Fibroblast of the aortic adventitia (primary cell): Measurements from ENCODE around the gene SUGP2. TPM values are rescaled to one million over a fixed set of nuclear protein-coding genes. Genes with fewer than 3 reads are reported as not detected.
A peak's percentile ranks its signal among the peaks of the same experiment; 100 is the strongest.

ENCODE experiments used
- DNase-seq: peaks from one replicate; pipeline ENCODE4 v3.0.0-alpha.2; 2010; ENCODE audit warnings: low read depth
- H3K4me3 ChIP-seq: 2 replicates; pipeline ENCODE4 v1.5.1; 2011; ENCODE audit warnings: low read depth, mild to moderate bottlenecking, control low read depth, low read length, moderate library complexity
- CTCF ChIP-seq: IDR thresholded peaks from 2 replicates; pipeline ENCODE4 v1.5.1; 2011; ENCODE audit warnings: mild to moderate bottlenecking, low read length, control low read depth, inconsistent platforms; ENCODE audit not compliant: insufficient read depth
- total RNA-seq: library from RNA; depleted of rRNA; stranded (reverse); fragments of >200 nt; gene quantifications from 2 replicates; pipeline ENCODE4 v1.2.3, GENCODE V29; 2012; ENCODE audit warnings: low replicate concordance

The SUGP2 gene
- total RNA-seq, 1 donor: 35.3 TPM

DNA sequence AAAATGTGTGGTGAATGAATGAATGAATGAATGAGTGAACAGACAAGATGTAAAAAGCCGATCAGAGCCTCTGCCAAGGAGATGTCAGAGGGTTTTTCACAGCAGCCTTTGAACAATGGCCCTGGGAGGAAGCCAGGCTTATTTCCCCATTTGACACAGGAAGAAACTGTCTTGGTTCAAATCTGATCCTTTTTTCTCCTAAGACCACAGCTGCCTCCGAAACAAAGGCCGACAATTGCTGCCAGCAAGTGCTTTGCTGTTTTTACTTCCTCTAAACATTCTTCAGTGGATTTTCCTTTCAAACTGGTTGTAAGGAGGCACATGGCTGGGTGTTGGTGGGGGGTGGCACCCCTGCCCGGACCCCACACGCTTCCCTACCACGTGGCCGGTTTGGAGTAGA is 48.1 kb downstream of the SUGP2 start:
- TF ChIP-seq CTCF: no peak
- DNase-seq: peak; percentile 68
- H3K4me3 ChIP-seq: no peak overlapping the region

GRCh38 chr19:18984251-18984650 is 49.1 kb downstream of the SUGP2 start:
- no peak for DNase-seq
- no peak for TF ChIP-seq CTCF
- no peak overlapping the region for H3K4me3 ChIP-seq

DNA sequence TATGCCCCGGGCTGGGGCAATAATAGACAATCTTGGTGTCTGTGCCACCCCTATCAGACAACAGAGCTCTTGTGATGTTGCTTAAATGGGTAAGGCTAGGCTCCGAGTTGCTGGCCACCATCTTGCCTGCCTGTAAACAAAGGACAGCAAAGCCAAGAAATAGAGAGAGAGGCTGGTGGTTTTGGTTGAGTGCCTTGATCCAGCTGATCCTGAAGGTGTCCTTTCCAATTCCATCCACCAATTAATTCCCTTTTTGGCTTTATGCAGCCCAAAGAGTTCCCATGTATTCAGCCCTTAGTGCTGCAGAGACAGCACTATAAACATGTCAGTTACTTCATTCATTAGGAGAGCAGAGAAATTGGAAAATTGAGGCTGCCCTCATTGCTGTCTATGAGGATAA is 50.6 kb downstream of the SUGP2 start:
- no peak for TF ChIP-seq CTCF
- H3K4me3 ChIP-seq: no peak overlapping the region
- DNase-seq: no peak

DNA sequence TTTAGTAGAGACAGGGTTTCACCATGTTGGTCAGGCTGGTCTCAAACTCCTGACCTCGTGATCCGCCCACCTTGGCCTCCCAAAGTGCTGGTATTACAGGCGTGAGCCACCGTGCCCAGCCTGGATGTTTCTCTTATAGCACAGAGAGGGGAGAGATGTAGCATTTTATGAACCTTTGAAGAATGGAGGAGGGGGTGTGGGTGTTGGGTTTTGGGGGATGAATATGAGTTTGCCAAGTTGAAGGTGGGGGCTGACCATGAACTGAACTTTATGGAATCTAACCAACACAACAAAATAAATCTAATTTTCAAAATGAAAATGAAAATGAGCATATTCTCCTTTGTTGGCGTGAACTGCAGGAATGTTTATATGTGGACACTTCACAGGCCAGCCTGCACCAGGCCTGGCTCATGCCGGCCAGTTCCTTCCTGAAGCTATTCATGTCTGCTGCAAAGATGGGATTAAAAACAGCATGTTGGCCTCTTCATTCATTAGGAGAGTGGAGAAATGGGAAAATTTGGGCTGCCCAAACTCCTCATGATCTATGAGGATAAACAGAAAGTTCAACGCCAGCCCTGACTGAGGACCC is 52.8 kb downstream of the SUGP2 start:
- no peak overlapping the region for H3K4me3 ChIP-seq
- no peak for TF ChIP-seq CTCF
- no peak for DNase-seq

GRCh38 chr19:18978616-18979015 is 54.7 kb downstream of the SUGP2 start:
- DNase-seq: no peak
- TF ChIP-seq CTCF: no peak
- no peak overlapping the region for H3K4me3 ChIP-seq

GRCh38 chr19:18975869-18976268 is 57.4 kb downstream of the SUGP2 start:
- TF ChIP-seq CTCF: no peak
- no peak overlapping the region for H3K4me3 ChIP-seq
- DNase-seq: no peak

DNA sequence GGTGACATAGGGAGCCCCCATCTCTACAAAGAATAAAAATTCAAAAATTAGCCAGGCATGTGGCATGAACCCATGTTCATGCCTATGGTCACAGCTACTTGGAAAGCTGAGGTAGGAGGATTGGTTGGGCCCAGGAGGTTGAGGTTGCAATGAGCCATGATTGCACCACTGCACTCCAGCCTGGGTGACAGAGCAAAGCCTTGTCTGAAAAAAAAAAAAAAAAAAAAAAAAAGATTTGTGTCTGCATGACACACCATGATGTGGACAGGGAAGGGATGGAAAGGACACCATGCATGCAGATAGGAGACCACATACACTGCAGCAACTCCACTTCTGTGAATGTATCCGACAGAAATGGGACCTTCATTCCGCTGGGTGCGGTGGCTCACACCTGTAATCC is 58.3 kb downstream of the SUGP2 start:
- TF ChIP-seq CTCF: no peak
- no peak overlapping the region for H3K4me3 ChIP-seq
- DNase-seq: no peak
